HCT116 (cell line): Measurements from ENCODE around the gene DDAH1. TPM values are rescaled to one million over a fixed set of nuclear protein-coding genes. Genes with fewer than 3 reads are reported as not detected.

Source experiments
- ATAC-seq: fragments of 200-7000 bp; cut with Tn5 transposase; 2 replicates; pipeline ENCODE4 v1.9.1; 2020; ENCODE audit warnings: mild to moderate bottlenecking, moderate library complexity
- BruUV-seq: library from RNA; stranded (reverse); fragments of 400-500 nt; replicated peaks from 2 replicates; lab custom pipeline; 2021; lab: Mats Ljungman, UMichigan
- CTCF ChIA-PET: fragments of 300-600 bp; sonication (Branson Sonifier 250); formaldehyde crosslinking; loops from one replicate; lab custom pipeline; 2021; ENCODE audit warnings: antibody characterized with exemption; lab: Charles Lee
- POLR2A ChIA-PET: fragments of 300-600, 350-600 bp; sonication (Branson Sonifier 250); formaldehyde crosslinking; loops from one replicate; lab custom pipeline; 2021; ENCODE audit warnings: antibody characterized with exemption; lab: Charles Lee
- RAD21 ChIA-PET, 2 experiments: fragments of 300-600 bp; sonication (Branson Sonifier 250); formaldehyde crosslinking; loops; one replicate each; lab custom pipeline; 2023; ENCODE audit warnings: low total read pairs in 2 of 2; ENCODE audit not compliant: uncharacterized antibody in 2 of 2, unreplicated experiment in 2 of 2, low non-redundant PET in 1 of 2; lab: Charles Lee
- DNase-seq: peaks from one replicate; pipeline ENCODE4 v3.0.0-alpha.2; 2010; ENCODE audit warnings: low read depth, low spot score
- H2AFZ ChIP-seq: fragments of 200-600 bp; shearing (Covaris generic), sonication (generic); 2 replicates; pipeline ENCODE4 v1.6.1; 2017; ENCODE audit warnings: low read depth, mixed run types, mixed read lengths, antibody characterized with exemption, low read length; ENCODE audit not compliant: poor library complexity, severe bottlenecking
- H3K27ac ChIP-seq: 2 replicates; pipeline ENCODE4 v1.5.1; 2012; ENCODE audit warnings: low read depth, low read length
- H3K27me3 ChIP-seq: fragments of 200-600 bp; sonication (generic); 2 replicates; pipeline ENCODE4 v1.6.1; 2016; ENCODE audit warnings: mixed run types, low read length, mixed read lengths; ENCODE audit not compliant: insufficient read depth
- H3K36me3 ChIP-seq, 2 experiments: fragments of 200-500 bp in 1 of 2; fragments of 200-600 bp in 1 of 2; sonication (Bioruptor generic) in 1 of 2; sonication (generic) in 1 of 2; 2 replicates each; pipeline versions ENCODE4 v1.5.1 to v1.6.1; 2014 to 2016; ENCODE audit warnings: low read length in 2 of 2, inconsistent platforms in 1 of 2, mixed read lengths in 1 of 2, mixed run types in 1 of 2; ENCODE audit not compliant: insufficient read depth in 2 of 2, control insufficient read depth in 1 of 2
- H3K4me1 ChIP-seq, 2 experiments: fragments of 200-600 bp in 1 of 2; sonication (generic) in 1 of 2; 2 replicates each; pipeline versions ENCODE4 v1.5.1 to v1.6.1; 2012 to 2017; ENCODE audit warnings: low read length in 2 of 2, inconsistent platforms in 1 of 2, mild to moderate bottlenecking in 1 of 2, mixed read lengths in 1 of 2, mixed run types in 1 of 2, moderate library complexity in 1 of 2; ENCODE audit not compliant: insufficient read depth in 2 of 2, control insufficient read depth in 1 of 2
- H3K4me2 ChIP-seq: fragments of 200-600 bp; sonication (generic); 2 replicates; pipeline ENCODE4 v1.6.1; 2017; ENCODE audit warnings: mixed run types, low read length, mixed read lengths
- H3K4me3 ChIP-seq, 2 experiments: fragments of 200-600 bp in 1 of 2; sonication (generic) in 1 of 2; replicated peaks in 1 of 2; 2 replicates each; pipeline ENCODE4 v1.5.1; 2011 to 2016; ENCODE audit warnings: low read length in 2 of 2, control low read depth in 1 of 2, low read depth in 1 of 2, mild to moderate bottlenecking in 1 of 2, mixed read lengths in 1 of 2, mixed run types in 1 of 2
- H3K79me2 ChIP-seq: fragments of 200-600 bp; sonication (generic); 2 replicates; pipeline ENCODE4 v1.6.1; 2017; ENCODE audit warnings: mild to moderate bottlenecking, mixed run types, low read length, moderate library complexity, mixed read lengths; ENCODE audit not compliant: insufficient read depth
- H3K9ac ChIP-seq: fragments of 200-600 bp; sonication (generic); 2 replicates; pipeline ENCODE4 v1.6.1; 2016; ENCODE audit warnings: low read length, mixed read lengths
- H3K9me2 ChIP-seq: fragments of 200-600 bp; sonication (generic), shearing (Covaris generic); 2 replicates; pipeline ENCODE4 v1.6.1; 2017; ENCODE audit warnings: mixed run types, mild to moderate bottlenecking, moderate library complexity; ENCODE audit not compliant: insufficient read depth
- H3K9me3 ChIP-seq, 2 experiments: fragments of 200-500 bp in 1 of 2; fragments of 200-600 bp in 1 of 2; sonication (Bioruptor generic) in 1 of 2; sonication (generic) in 1 of 2; 2 replicates each; pipeline ENCODE4 v1.6.1; 2014 to 2017; ENCODE audit warnings: low read length in 2 of 2, mixed read lengths in 2 of 2, inconsistent platforms in 1 of 2, low read depth in 1 of 2, mild to moderate bottlenecking in 1 of 2, mixed run types in 1 of 2, moderate library complexity in 1 of 2; ENCODE audit not compliant: control insufficient read depth in 1 of 2, insufficient read depth in 1 of 2
- H4K20me1 ChIP-seq: fragments of 200-600 bp; sonication (generic), shearing (Covaris generic); 2 replicates; pipeline ENCODE4 v1.6.1; 2017; ENCODE audit warnings: mixed run types, mild to moderate bottlenecking, moderate library complexity; ENCODE audit not compliant: insufficient read depth
- ATF3 ChIP-seq: IDR thresholded peaks from 2 replicates; pipeline ENCODE4 v1.6.1; 2012
- EGR1 ChIP-seq: IDR thresholded peaks from 2 replicates; pipeline ENCODE4 v1.6.1; 2012; ENCODE audit warnings: low read depth
- MAX ChIP-seq: IDR thresholded peaks from 2 replicates; pipeline ENCODE4 v1.6.1; 2012
- REST ChIP-seq: IDR thresholded peaks from 2 replicates; pipeline ENCODE4 v1.6.1; 2012; ENCODE audit warnings: low read depth
- SIN3A ChIP-seq: IDR thresholded peaks from 2 replicates; pipeline ENCODE4 v1.6.1; 2012; ENCODE audit warnings: low read depth
- TCF7L2 ChIP-seq: IDR thresholded peaks from 2 replicates; pipeline ENCODE4 v1.7.0; 2011; ENCODE audit warnings: borderline replicate concordance, inconsistent platforms; ENCODE audit not compliant: insufficient read depth, insufficient read length; ENCODE audit errors: extremely low read depth
- YY1 ChIP-seq: IDR thresholded peaks from 2 replicates; pipeline ENCODE4 v1.6.1; 2011; ENCODE audit warnings: low read length, low read depth, moderate library complexity, mild to moderate bottlenecking; ENCODE audit not compliant: insufficient replicate concordance; ENCODE audit errors: extremely low read depth
- ZFX ChIP-seq: fragments of 450-650 bp; IDR thresholded peaks from 2 replicates; pipeline ENCODE4 v1.6.1; 2017
- ZNF274 ChIP-seq: fragments of 200-500 bp; sonication (Bioruptor generic); IDR thresholded peaks from 2 replicates; pipeline ENCODE4 v1.6.1; 2014; ENCODE audit warnings: mild to moderate bottlenecking, low read depth, low read length, inconsistent platforms
- intact Hi-C: fragments of 100-400 bp; cut with micrococcal nuclease; formaldehyde crosslinking; loops from 2 replicates; pipeline ENCODE4 v1.10.0; 2022
- total RNA-seq: library from RNA; stranded (reverse); gene quantifications from one replicate; pipeline ENCODE4 v1.2.1, GENCODE V29; 2021; ENCODE audit not compliant: unreplicated experiment

Gene DDAH1
- total RNA-seq, 1 experiment from 2014 or later = 16.6 TPM

- TF ChIP-seq REST (no peak), EGR1 (no peak), MAX (no peak), ZFX (no peak)
Observed at GRCh38 chr1:85333186-85333585, 131.8 kb downstream of the DDAH1 start (continued).

- Histone ChIP-seq H3K27me3 (no peaks in the 10 kb centered on the region), H3K9me2 (no peaks in the 10 kb centered on the region; the same call in 1 of the 2 replicates), H3K79me2 (no peaks in the 10 kb centered on the region), H4K20me1 (no peaks in the 10 kb centered on the region), H3K9me3 (peaks cover 0 to 4% of the 10 kb centered on the region in 2 experiments; a peak in 1 of 4 replicates), H3K27ac (no peak overlapping the region)
- no peak for ATAC-seq
- RAD21 ChIA-PET = no interaction called here
- BruUV-seq = no TSS peak
- intact Hi-C loops = no loop called here
- POLR2A ChIA-PET = no interaction called here
- TF ChIP-seq SIN3A (no peak), ATF3 (no peak), YY1 (no peak), ZNF274 (no peak), ZFX (no peak), TCF7L2 (no peak)
- TF ChIP-seq, all 23 proteins: peak for 0
- Histone ChIP-seq H3K4me2 (no peak overlapping the region), H2AFZ (no peak overlapping the region), H3K4me1 (peaks cover 34 to 36% of the 10 kb centered on the region in 2 experiments), H3K9ac (no peak overlapping the region), H3K36me3 (no peaks in the 10 kb centered on the region), H3K4me3 (no peak overlapping the region)
- no peak for DNase-seq
- CTCF ChIA-PET = no interaction called here
Observed at GRCh38 chr1:85332575-85332974, 132.4 kb downstream of the DDAH1 start.
